GM18870 (cell line): ENCODE data around the gene TXNL1.
A peak's percentile ranks its signal among the peaks of the same experiment; 100 is the strongest.
"Not testable (repeated sequence)": the region's sequence is repeated elsewhere in the genome, so short reads cannot be mapped to it uniquely, and the experiment has no call there.

Source experiments
- ATAC-seq: cut with Tn5 transposase; IDR thresholded peaks from one replicate; pipeline ENCODE4 v1.9.1; 2021; ENCODE audit warnings: moderate library complexity; ENCODE audit not compliant: unreplicated experiment

The TXNL1 gene

GRCh38 chr18:56645415-56646016 is 7.1 kb upstream of the TXNL1 start:
- no peak for ATAC-seq

- no peak for ATAC-seq
Measured at GRCh38 chr18:56643381-56643780, 5.0 kb upstream of the TXNL1 start.

DNA sequence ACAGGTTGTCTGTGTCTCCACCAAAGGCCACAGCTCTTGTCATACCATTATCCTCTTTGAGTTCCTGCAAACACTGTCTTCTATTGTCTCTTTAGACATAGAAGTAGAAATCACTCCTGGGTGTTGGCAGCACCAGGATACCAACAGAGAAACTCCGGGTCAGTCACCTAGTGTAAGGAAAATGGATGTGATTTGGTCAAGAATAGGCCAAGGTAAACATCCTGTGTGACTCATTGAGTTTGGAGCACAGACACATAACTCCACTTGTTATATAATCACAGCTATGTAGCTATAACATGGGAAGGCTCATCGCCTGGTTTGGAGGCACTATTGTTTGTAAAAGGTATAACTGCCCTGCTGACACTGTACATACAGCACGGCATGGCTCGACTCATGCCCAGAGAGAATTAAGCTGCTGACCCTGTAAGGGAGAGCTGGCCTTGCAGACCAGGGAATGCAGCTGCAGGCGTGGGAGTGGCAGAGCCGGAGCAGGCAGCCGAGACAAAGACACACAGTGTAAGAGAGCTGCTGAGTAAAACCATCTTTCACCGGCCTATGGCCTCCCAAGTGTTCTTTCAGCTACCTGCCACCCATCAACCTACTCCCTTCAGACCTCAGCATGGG is 3.4 kb upstream of the TXNL1 start:
- no peak for ATAC-seq

DNA sequence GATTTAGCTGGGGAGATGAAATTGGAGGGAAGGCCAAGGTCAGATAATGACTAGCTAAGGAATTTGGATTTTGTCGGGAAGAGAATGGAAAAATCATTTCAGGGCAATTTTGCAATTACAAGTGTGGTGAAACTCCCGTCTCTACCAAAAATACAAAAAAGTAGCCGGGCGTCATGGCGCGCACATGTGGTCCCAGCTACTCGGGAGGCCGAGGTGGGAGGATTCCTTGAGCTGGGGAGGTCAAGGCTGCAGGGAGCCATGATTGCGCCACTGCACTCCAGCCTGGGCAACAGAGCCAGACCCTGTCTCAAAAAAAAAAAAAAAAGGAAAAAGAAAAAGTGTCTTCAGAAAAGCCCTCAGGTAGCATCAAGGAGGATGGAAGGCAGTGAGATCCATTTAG is 1.2 kb upstream of the TXNL1 start:
- no peak for ATAC-seq

GRCh38 chr18:56639104-56639381 is 651 bp upstream of the TXNL1 start:
- ATAC-seq = no peak

- peak; percentile 15 for ATAC-seq
Measured at GRCh38 chr18:56637711-56638231, 621 bp downstream of the TXNL1 start.

GRCh38 chr18:56637176-56637575 is 1.2 kb downstream of the TXNL1 start:
- ATAC-seq = no peak

- ATAC-seq = no peak
Measured at GRCh38 chr18:56635007-56635406, 3.4 kb downstream of the TXNL1 start.

DNA sequence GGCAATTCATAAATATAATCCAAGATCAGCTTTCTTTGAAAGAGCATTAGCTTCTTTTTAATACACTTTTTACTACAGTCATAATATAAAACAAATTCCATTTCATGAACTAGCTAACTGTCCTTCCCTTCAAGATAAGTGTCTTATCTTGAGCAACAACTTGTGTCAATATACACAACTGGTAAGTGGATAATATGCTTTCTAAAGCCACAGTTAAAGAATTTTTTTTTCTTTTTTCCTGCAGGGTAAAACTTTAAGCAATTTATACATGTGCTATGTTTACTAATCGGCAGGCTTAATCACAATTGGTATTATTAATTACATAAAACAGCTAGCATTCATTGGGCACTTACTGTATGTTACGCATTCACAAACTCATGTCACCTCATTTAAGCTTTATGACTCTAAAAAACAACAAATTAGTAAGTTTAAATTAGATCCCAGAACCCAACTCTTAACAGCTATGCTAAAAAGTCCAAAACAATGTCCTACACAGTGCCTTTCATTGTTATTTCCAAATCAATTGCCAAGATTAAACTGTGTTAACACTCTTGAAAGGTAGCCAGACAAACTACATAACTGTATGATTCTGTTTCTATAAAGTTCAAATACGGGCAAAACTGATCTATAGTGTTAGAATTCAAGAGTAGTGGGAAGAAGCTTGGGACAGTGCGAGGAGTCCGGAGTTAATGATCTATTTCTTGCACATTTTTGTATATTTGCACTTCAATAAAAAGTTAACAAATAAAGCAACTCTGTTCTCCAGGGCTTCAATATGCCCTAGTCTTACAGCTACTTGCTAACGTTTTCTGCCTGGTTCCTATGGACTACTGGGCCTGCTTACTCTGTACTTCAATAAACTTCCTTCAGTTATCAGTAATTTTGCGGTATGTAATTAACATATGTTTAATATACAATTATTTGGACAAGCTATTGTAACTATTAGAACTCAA is 6.0 kb downstream of the TXNL1 start:
- no peak for ATAC-seq

- no peak for ATAC-seq
Measured at GRCh38 chr18:56627991-56628390, 10.4 kb downstream of the TXNL1 start.

DNA sequence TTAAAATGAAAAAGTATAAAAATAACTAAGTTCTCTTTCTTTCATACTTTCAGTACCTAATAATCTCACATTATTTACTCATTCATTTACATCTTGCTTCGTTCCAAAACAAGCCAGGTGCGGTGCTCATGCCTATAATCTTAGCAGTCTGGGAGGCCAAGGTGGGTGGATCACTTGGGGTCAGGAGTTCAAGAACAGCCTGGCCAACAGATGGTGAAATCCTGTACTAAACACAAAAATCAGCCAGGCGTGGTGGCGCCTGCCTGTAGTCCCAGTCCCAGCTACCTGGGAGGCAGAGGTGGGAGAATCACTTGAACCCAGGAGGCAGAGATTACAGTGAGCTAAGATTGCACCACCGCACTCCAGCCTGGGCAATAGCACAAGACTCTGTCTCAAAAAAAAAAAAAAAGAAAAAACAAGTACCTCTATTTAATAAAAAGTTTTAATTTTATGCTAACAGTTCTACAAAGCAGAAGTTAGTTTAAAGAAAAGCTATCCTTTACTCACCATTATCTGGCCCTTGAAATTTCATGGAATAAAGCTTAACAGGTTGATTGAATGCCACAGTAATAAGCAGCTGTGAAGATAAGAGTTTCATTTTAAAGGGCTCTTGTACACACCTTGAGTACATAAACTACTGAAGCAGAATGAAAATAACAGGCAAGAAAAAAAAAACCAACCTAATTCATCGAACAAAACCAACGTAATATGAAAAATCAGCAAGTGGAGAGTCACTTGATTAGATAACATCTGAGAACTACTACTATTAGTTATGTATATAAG is 22.5 kb downstream of the TXNL1 start:
- no peak for ATAC-seq

- no peak for ATAC-seq
Measured at GRCh38 chr18:56606618-56607017, 31.8 kb downstream of the TXNL1 start.

GRCh38 chr18:56598422-56598821 is 40.0 kb downstream of the TXNL1 start:
- no peak for ATAC-seq

GRCh38 chr18:56593906-56594305 is 44.5 kb downstream of the TXNL1 start:
- no peak for ATAC-seq

GRCh38 chr18:56580026-56580425 is 58.4 kb downstream of the TXNL1 start:
- ATAC-seq = no peak

DNA sequence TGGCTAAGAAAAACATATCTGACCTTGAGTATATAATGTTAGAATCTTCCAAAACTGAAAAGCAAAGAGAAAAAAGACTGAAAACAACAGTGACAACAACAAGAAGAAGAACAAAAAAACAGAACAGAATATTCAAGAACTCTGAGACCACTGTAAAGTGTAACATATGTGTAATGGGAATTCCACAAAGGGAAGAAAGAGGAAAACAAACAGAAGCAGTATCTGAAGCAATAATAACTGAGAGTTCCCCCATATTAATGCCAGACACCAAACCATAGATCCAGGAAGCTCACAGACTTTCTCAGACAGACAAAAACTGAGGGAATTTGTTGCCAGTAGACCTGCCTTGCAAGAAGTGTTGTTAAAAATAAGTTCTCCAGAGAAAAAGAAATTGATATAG is 58.9 kb downstream of the TXNL1 start:
- ATAC-seq = no peak

DNA sequence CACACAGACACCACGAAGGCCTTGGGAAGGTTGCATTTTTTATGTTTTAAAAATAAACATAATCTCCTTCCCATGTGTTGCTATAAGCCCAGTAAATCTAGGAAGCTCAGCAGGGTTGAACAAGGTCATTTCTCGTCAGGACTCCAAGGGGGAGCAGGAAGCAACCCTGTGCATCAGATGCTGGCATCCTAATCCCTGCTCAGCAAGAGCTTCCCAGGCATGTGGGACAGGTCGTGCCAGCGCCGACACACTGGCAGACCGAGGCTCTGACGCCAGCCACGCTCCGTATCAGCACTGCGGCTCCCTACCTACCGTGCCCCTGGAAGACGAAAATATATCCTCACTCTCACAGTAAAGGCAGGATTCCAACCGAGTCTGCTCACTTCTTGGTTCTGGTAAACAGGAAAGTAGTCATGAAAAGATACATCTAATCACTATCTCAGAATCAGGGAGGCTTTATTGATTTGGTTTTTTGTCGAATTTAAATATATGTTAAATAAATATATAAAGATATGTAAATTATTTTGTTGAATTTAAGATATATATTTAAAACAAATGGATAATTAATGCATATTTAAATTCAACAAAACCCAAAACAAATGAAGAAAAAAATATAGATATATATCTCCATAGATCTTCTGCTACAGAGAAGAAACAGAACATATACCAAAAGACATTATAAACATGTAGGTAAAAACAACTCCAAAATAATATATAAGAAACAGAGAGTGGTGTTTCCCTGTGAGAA is 61.4 kb downstream of the TXNL1 start:
- ATAC-seq = no peak

DNA sequence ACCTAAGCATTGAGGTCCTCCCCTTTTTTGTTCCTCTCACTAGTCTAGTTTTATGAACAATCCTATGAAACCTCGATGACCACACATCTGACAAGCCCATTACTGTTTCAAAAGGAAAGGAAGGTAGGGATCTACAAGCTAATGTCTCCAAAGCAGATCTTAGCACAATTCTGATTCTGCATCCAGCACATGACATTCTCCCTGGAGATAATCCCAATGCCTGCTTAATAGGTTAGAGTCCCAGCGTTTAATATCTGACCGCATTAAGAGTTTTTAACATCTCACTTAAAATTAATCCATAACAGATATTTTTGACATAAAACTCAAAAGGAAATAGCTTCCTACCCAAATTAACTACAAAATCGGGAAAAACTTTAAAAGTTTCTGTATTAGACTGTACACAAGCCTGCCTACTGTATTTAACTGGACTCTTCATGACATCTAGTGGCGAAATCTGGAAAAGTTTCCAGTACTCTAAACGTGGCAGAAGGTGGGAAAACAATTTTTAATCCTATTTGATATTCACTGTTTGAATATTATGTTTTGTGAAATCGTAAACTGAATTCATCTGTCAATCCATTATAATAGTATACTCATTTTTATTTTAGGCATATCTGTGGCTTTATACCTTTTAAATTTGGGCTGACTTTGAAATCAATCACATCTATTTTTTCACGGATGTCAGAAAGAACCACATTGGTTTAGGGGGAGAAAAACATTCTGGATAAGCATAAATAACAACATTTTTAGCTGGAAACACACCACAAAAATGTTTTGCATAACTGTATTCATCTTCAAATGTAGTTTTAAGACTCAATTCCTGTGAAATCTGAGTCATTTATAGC is 62.4 kb downstream of the TXNL1 start:
- no peak for ATAC-seq

- no peak for ATAC-seq
Measured at GRCh38 chr18:56574861-56575260, 63.5 kb downstream of the TXNL1 start.

- not testable (repeated sequence) for ATAC-seq
Measured at GRCh38 chr18:56572267-56572666, 66.1 kb downstream of the TXNL1 start.
